OCI-LY7 (cell line): ENCODE measurements around the gene UBE2M.

Experiments used
- CTCF ChIP-seq: fragments of 200-600 bp; sonication (generic); conservative IDR thresholded peaks from 2 replicates; pipeline ENCODE4 v1.5.1; 2014; ENCODE audit warnings: mild to moderate bottlenecking, antibody characterized with exemption, low read length, moderate library complexity, mixed read lengths
- EZH2phosphoT487 ChIP-seq: fragments of 200-600 bp; sonication (generic); IDR thresholded peaks from 2 replicates; pipeline ENCODE4 v1.6.1; 2018; ENCODE audit warnings: low read depth, borderline replicate concordance, mild to moderate bottlenecking, mixed run types, antibody characterized with exemption, low read length, moderate library complexity, mixed read lengths

- TF ChIP-seq CTCF = no peak
- no peak for TF ChIP-seq EZH2phosphoT487
Observed at GRCh38 chr19:58522709-58523108, 35.7 kb downstream of the UBE2M start.
